K562 (cell line): ENCODE results near the gene CTIF. TPM values are rescaled to one million over a fixed set of nuclear protein-coding genes. Genes with fewer than 3 reads are reported as not detected.
A peak's percentile ranks its signal among the peaks of the same experiment; 100 is the strongest.

Experiments used
- ATAC-seq: fragments of 200-7000 bp; cut with Tn5 transposase; 3 replicates; pipeline ENCODE4 v1.9.1; 2020; ENCODE audit warnings: moderate library complexity
- BruUV-seq: library from RNA; stranded (reverse); fragments of 400-500 nt; replicated peaks from 2 replicates; lab custom pipeline; 2021; lab: Mats Ljungman, UMichigan
- CTCF ChIA-PET: fragments of 300-600 bp; formaldehyde crosslinking; extraction: SDS; loops from one replicate; lab custom pipeline; 2021; ENCODE audit warnings: low intra/inter-chr PET ratio; lab: Yijun Ruan, JAX
- POLR2A ChIA-PET: fragments of 300-600, 350-650 bp; sonication (Branson Sonifier 250); formaldehyde crosslinking; extraction: SDS; loops from one replicate; lab custom pipeline; 2021; ENCODE audit warnings: antibody characterized with exemption, inconsistent platforms; lab: Yijun Ruan, JAX
- DNase-seq, 4 experiments: peaks; one replicate each; pipeline versions ENCODE4 v3.0.0 to v3.0.0-alpha.2; 2011 to 2018; ENCODE audit warnings: low spot score in 3 of 4, mixed read lengths in 3 of 4; ENCODE audit errors: extremely low read depth in 1 of 4
- FAIRE-seq: peaks from 2 replicates; lab custom pipeline; 2011; peaks lifted over from hg19 to GRCh38; lab: Jason Lieb, UNC
- H2AFZ ChIP-seq: 2 replicates; pipeline ENCODE4 v1.6.0; 2011; ENCODE audit warnings: low read depth, low read length, control low read depth, inconsistent platforms
- H3K27ac ChIP-seq: fragments of 200-600 bp; 3 replicates; pipeline ENCODE4 v1.8.0; 2011; ENCODE audit warnings: low read depth, mild to moderate bottlenecking, control low read depth, inconsistent platforms, low read length, moderate library complexity, mixed read lengths; ENCODE audit errors: extremely low read depth
- H3K27me3 ChIP-seq, 2 experiments: fragments of 300-600 bp in 1 of 2; 2 replicates in 1 of 2; 3 replicates in 1 of 2; pipeline versions ENCODE4 v1.6.0 to v1.8.0; 2011; ENCODE audit warnings: inconsistent platforms in 2 of 2, low read length in 2 of 2, mild to moderate bottlenecking in 1 of 2, mixed read lengths in 1 of 2, moderate library complexity in 1 of 2; ENCODE audit not compliant: control insufficient read depth in 2 of 2, insufficient read depth in 2 of 2
- H3K36me3 ChIP-seq: fragments of 300-600 bp; 3 replicates; pipeline ENCODE4 v1.8.0; 2011; ENCODE audit warnings: mild to moderate bottlenecking, low read length, inconsistent platforms; ENCODE audit not compliant: control insufficient read depth, insufficient read depth
- H3K4me1 ChIP-seq, 2 experiments: fragments of 200-600 bp in 1 of 2; replicated peaks in 1 of 2; 2 replicates in 1 of 2; 3 replicates in 1 of 2; pipeline versions ENCODE4 v1.5.1 to v1.8.0; 2011; ENCODE audit warnings: inconsistent platforms in 2 of 2, low read length in 2 of 2, mild to moderate bottlenecking in 1 of 2, mixed read lengths in 1 of 2, moderate library complexity in 1 of 2; ENCODE audit not compliant: control insufficient read depth in 2 of 2, insufficient read depth in 2 of 2
- H3K4me2 ChIP-seq: 2 replicates; pipeline ENCODE4 v1.6.1; 2011; ENCODE audit warnings: low read length, control low read depth, inconsistent platforms, mixed read lengths; ENCODE audit not compliant: insufficient read depth
- H3K4me3 ChIP-seq: fragments of 200-600 bp; sonication (generic), shearing (Covaris generic); 2 replicates; pipeline ENCODE4 v1.5.1; 2016; ENCODE audit warnings: control low read depth, inconsistent platforms
- H3K79me2 ChIP-seq: fragments of 200-600 bp; 3 replicates; pipeline ENCODE4 v1.8.0; 2011; ENCODE audit warnings: low read length, inconsistent platforms; ENCODE audit not compliant: control insufficient read depth, insufficient read depth
- H3K9ac ChIP-seq, 2 experiments: 2 replicates each; pipeline versions ENCODE4 v1.6.0 to v1.6.1; 2011; ENCODE audit warnings: low read depth in 2 of 2, low read length in 2 of 2, control low read depth in 1 of 2, inconsistent platforms in 1 of 2, mild to moderate bottlenecking in 1 of 2, mixed read lengths in 1 of 2; ENCODE audit not compliant: insufficient read depth in 1 of 2
- H3K9me1 ChIP-seq: one replicate; pipeline ENCODE4 v1.6.0; 2011; ENCODE audit warnings: inconsistent platforms, mild to moderate bottlenecking, low read length, moderate library complexity; ENCODE audit not compliant: control insufficient read depth, insufficient read depth
- H3K9me3 ChIP-seq: replicated peaks from 2 replicates; pipeline ENCODE4 v1.5.1; 2011; ENCODE audit warnings: low read depth, low read length, inconsistent platforms; ENCODE audit not compliant: control insufficient read depth, insufficient read depth
- H4K20me1 ChIP-seq: replicated peaks from 2 replicates; pipeline ENCODE4 v1.6.1; 2011; ENCODE audit warnings: low read length, inconsistent platforms, mixed read lengths; ENCODE audit not compliant: control insufficient read depth, insufficient read depth
- ETV5 ChIP-seq: sonication (generic); formaldehyde crosslinking; IDR thresholded peaks from 2 replicates; pipeline ENCODE4 v1.4.0; 2020; ENCODE audit warnings: low read depth, mild to moderate bottlenecking, missing genetic modification reagents
- KAT2B ChIP-seq: IDR thresholded peaks from one replicate; pipeline ENCODE4 v1.6.1; 2012; ENCODE audit warnings: low read depth, mild to moderate bottlenecking, control low read depth, inconsistent platforms, low read length, moderate library complexity
- NFYB ChIP-seq: IDR thresholded peaks from 2 replicates; pipeline ENCODE4 v1.6.1; 2011; ENCODE audit warnings: mild to moderate bottlenecking, moderate library complexity; ENCODE audit not compliant: insufficient read length; ENCODE audit errors: extremely low read depth
- RAD51 ChIP-seq: fragments of 450-650 bp; IDR thresholded peaks from 2 replicates; pipeline ENCODE4 v1.7.1; 2016; ENCODE audit warnings: low read depth, mild to moderate bottlenecking, borderline replicate concordance
- THRAP3 ChIP-seq: fragments of 450-650 bp; IDR thresholded peaks from 2 replicates; pipeline ENCODE4 v1.6.1; 2016; ENCODE audit warnings: mild to moderate bottlenecking, inconsistent platforms, borderline replicate concordance
- ZNF444 ChIP-seq: fragments of 250-450 bp; sonication (Bioruptor Pico); IDR thresholded peaks from 2 replicates; pipeline ENCODE4 v1.4.0; 2020; ENCODE audit warnings: mild to moderate bottlenecking, moderate library complexity
- ZZZ3 ChIP-seq: fragments of 450-650 bp; IDR thresholded peaks from 2 replicates; pipeline ENCODE4 v1.6.1; 2016; ENCODE audit warnings: antibody characterized with exemption, mild to moderate bottlenecking, moderate library complexity
- WGBS: fragments of 100-300 bp; shearing (Covaris generic); methylation state at CpG from one replicate; pipeline ENCODE4 v1.1.6; 2016; ENCODE audit warnings: low coverage, mixed read lengths; ENCODE audit not compliant: insufficient coverage; ENCODE audit errors: missing lambda C conversion rate; 5-methylcytosine and 5-hydroxymethylcytosine counted together
- in situ Hi-C: fragments of 300-500 bp; cut with MboI; formaldehyde crosslinking; loops from 4 replicates; pipeline ENCODE4 v1.15.0; 2018; ENCODE audit warnings: inconsistent platforms, mixed read lengths
- intact Hi-C: fragments of 100-400 bp; cut with micrococcal nuclease; formaldehyde crosslinking; loops from 2 replicates; pipeline ENCODE4 v1.14.2; 2022
- polyA plus RNA-seq, 8 experiments: library from polyadenylated mRNA; depleted of rRNA in 4 of 8; stranded (reverse) in 5 of 8; unstranded in 3 of 8; fragments of >200 nt; fragmentation: Nextera tagmentation in 2 of 8; fragmentation: Illumina TruSeq in 1 of 8; extraction: Ambion mirVana in 2 of 8; extraction: Trizol in 1 of 8; gene quantifications; 2 replicates each; pipeline versions ENCODE4 v1.2.1 to v1.2.3, GENCODE V29; 2011 to 2014; ENCODE audit warnings: inconsistent platforms in 1 of 8, missing spikeins in 1 of 8
- total RNA-seq, 7 experiments: library from RNA; depleted of rRNA in 6 of 7; stranded (reverse); fragments of >200 nt in 6 of 7; fragmentation: Illumina TruSeq in 2 of 7; extraction: Trizol in 2 of 7; gene quantifications; 2 replicates each; pipeline versions ENCODE4 v1.2.1 to v1.2.3, GENCODE V29; 2011 to 2021; ENCODE audit warnings: low replicate concordance in 1 of 7
- TF ChIP-seq, protein P1 (sequence below): sonication (generic); formaldehyde crosslinking; IDR thresholded peaks from 2 replicates; pipeline ENCODE4 v1.9.0; 2022; ENCODE audit warnings: mild to moderate bottlenecking, missing genetic modification reagents
- TF ChIP-seq, protein P2 (sequence below): sonication (generic); formaldehyde crosslinking; IDR thresholded peaks from 2 replicates; pipeline ENCODE4 v1.5.0; 2020; ENCODE audit warnings: missing genetic modification reagents
- TF ChIP-seq, protein P3 (sequence below): fragments of 250-450 bp; sonication (Bioruptor Pico); IDR thresholded peaks from 2 replicates; pipeline ENCODE4 v1.8.0; 2022; ENCODE audit warnings: inconsistent platforms
- TF ChIP-seq, protein P4 (sequence below), 2 experiments: fragments of 250-450 bp in 1 of 2; fragments of 450-650 bp in 1 of 2; sonication (Bioruptor Pico) in 1 of 2; IDR thresholded peaks; 2 replicates each; pipeline versions ENCODE4 v1.6.1 to v1.8.0; 2016 to 2021; ENCODE audit warnings: mild to moderate bottlenecking in 2 of 2, moderate library complexity in 2 of 2, missing compliant biosample characterization in 1 of 2, missing genetic modification characterization in 1 of 2

The CTIF gene
- total and polyA plus RNA-seq, 9 of the 15 experiments (the other 6 are each of a cell fraction or from before 2014, with no cell fraction given): 0.17 to 11.5 (median 2.2) TPM

DNA sequence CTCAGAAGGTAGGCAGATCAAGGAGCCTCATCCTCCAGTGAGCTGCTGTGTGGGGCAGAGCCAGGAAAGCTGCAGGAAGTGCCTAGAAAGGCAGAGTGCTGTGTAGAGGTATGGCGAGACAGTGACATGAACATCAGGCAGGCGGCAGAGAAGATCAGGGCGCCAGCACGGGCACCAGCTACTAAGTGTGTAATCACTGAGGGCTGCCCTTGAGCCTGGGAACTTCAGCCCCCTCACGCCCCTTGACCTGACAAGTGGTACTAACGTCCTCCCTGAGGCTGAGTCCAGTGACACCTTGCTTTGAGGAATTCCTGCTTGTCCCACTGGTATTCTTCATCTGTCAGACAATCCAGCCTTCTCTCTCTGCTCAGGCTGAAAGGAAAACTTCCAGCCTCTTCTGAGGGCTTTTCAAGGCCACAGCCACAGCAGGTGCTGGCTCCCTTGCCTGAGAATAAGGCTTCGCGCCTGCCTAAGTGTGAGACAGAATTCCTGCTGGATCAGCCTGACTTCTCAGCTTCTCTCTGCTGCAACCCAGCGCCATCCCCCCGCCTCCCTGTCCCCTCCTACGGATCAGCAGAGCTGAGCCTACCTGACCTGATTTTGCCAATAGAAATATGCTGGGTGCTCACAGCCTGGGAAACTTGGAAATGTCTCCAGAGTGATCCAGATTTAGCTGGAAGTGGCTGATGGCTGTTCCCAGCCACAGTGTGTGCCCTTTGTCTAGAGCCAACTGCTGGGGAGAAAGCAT lies 263.9 kb downstream of the CTIF start:
- no peak for ATAC-seq
- POLR2A ChIA-PET: interaction anchor here (1.0 to 1.2 kb wide), 2 partner anchors 8 to 11 kb away, joined by 3 to 4 read pairs; no protein-coding TSS in a partner anchor

DNA sequence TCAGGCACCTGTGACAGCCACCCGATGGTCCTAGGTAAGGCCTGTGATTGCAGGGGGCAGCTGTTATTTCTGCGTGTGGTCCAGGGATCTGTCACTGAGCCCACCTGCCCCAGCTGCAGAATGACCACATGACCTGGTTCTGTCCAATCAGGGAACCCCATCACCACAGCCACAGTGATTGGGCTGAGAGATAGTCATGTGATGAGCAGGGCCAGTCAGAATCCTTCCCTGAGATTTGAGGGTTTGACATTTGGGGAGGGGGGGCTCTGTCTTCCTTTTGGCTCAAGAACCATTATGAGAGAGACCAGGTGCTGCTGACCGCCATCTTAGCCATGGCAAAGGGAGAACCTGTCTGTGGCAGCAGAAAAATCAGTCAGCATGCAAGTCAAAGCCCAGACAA lies 264.7 kb downstream of the CTIF start:
- DNase-seq (peak in 3 of 4 experiments; percentile 29 to 39 (median 34)), FAIRE-seq (no peak), ATAC-seq (0 out of 3 replicates have a peak, but pooled peaks have one; percentile 38)
- in situ Hi-C loops: no loop called here
- BruUV-seq: no TSS peak
- H3K27ac ChIP-seq: no peak overlapping the region
- no peak overlapping the region for H3K4me2 ChIP-seq
- H3K79me2 ChIP-seq: no peaks in the 10 kb centered on the region
- no peak overlapping the region for H2AFZ ChIP-seq
- no peak overlapping the region for H3K9ac ChIP-seq
- H3K4me3 ChIP-seq: no peak overlapping the region
- 69% methylated on average over 3 of the region's 3 CpGs for whole genome bisulfite sequencing
- TF ChIP-seq, protein P1, sequence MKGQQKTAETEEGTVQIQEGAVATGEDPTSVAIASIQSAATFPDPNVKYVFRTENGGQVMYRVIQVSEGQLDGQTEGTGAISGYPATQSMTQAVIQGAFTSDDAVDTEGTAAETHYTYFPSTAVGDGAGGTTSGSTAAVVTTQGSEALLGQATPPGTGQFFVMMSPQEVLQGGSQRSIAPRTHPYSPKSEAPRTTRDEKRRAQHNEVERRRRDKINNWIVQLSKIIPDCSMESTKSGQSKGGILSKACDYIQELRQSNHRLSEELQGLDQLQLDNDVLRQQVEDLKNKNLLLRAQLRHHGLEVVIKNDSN (CRISPR knock-in tag): peak; percentile 85
- TF ChIP-seq, protein P2, sequence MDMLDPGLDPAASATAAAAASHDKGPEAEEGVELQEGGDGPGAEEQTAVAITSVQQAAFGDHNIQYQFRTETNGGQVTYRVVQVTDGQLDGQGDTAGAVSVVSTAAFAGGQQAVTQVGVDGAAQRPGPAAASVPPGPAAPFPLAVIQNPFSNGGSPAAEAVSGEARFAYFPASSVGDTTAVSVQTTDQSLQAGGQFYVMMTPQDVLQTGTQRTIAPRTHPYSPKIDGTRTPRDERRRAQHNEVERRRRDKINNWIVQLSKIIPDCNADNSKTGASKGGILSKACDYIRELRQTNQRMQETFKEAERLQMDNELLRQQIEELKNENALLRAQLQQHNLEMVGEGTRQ (CRISPR knock-in tag): peak; percentile 74
- TF ChIP-seq, protein P3, sequence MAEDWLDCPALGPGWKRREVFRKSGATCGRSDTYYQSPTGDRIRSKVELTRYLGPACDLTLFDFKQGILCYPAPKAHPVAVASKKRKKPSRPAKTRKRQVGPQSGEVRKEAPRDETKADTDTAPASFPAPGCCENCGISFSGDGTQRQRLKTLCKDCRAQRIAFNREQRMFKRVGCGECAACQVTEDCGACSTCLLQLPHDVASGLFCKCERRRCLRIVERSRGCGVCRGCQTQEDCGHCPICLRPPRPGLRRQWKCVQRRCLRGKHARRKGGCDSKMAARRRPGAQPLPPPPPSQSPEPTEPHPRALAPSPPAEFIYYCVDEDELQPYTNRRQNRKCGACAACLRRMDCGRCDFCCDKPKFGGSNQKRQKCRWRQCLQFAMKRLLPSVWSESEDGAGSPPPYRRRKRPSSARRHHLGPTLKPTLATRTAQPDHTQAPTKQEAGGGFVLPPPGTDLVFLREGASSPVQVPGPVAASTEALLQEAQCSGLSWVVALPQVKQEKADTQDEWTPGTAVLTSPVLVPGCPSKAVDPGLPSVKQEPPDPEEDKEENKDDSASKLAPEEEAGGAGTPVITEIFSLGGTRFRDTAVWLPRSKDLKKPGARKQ (CRISPR knock-in tag): no peak
- TF ChIP-seq RAD51 (peak; percentile 75), THRAP3 (no peak), NFYB (peak; percentile 12), ZZZ3 (no peak), ETV5 (CRISPR knock-in tag) (no peak)
- no peaks in the 10 kb centered on the region for H4K20me1 ChIP-seq
- H3K36me3 ChIP-seq: no peaks in the 10 kb centered on the region
- POLR2A ChIA-PET: interaction anchor here (1.2 kb wide), 1 partner anchor 8 kb away, joined by 4 read pairs; no protein-coding TSS in a partner anchor
- H3K27me3 ChIP-seq: no peaks in the 10 kb centered on the region
- no peaks in the 10 kb centered on the region for H3K9me3 ChIP-seq
- CTCF ChIA-PET: no interaction called here
- peaks cover 4 to 13% of the 10 kb centered on the region in 2 experiments; a peak in 3 of 5 replicates for H3K4me1 ChIP-seq
- no peaks in the 10 kb centered on the region for H3K9me1 ChIP-seq
- intact Hi-C loops: no loop called here

More for the DNA sequence above, 263.9 kb downstream of the CTIF start:
- DNase-seq (no peak), FAIRE-seq (no peak)
- H3K27ac ChIP-seq: no peak overlapping the region
- H3K4me3 ChIP-seq: no peak overlapping the region
- WGBS: 76% methylated on average over 9 of the region's 11 CpGs
- in situ Hi-C loops (no loop called here), intact Hi-C loops (no loop called here)
- H3K36me3 ChIP-seq: no peaks in the 10 kb centered on the region
- no peaks in the 10 kb centered on the region for H3K9me3 ChIP-seq
- 0 out of 4 replicates have a peak overlapping the region, but pooled peaks of 1 of the 2 experiments have one; percentile 14 for H3K9ac ChIP-seq
- no TSS peak for BruUV-seq
- H3K4me2 ChIP-seq: no peak overlapping the region
- H3K27me3 ChIP-seq: no peaks in the 10 kb centered on the region
- H3K4me1 ChIP-seq: peaks cover 7 to 20% of the 10 kb centered on the region in 2 experiments; a peak in 4 of 5 replicates
- CTCF ChIA-PET: no interaction called here
- H4K20me1 ChIP-seq: no peaks in the 10 kb centered on the region; the same call in 1 of the 2 replicates
- TF ChIP-seq ETV5 (CRISPR knock-in tag) (no peak), KAT2B (no peak), ZNF444 (CRISPR knock-in tag) (no peak)
- TF ChIP-seq, protein P4, sequence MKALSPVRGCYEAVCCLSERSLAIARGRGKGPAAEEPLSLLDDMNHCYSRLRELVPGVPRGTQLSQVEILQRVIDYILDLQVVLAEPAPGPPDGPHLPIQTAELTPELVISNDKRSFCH (CRISPR knock-in tag; IDR thresholded peaks at IDR 0.05): no peak
- TF ChIP-seq, protein P4 (tag; IDR thresholded peaks at IDR 0.05): no peak
- H3K9me1 ChIP-seq: no peaks in the 10 kb centered on the region
- H3K79me2 ChIP-seq: no peaks in the 10 kb centered on the region
- H2AFZ ChIP-seq: no peak overlapping the region
